ENCODE data around the gene ZBTB38. TPM values are rescaled to one million over a fixed set of nuclear protein-coding genes. Genes with fewer than 3 reads are reported as not detected.

ZBTB38 gene
- total RNA-seq, 1 experiment from 2014 or later: 12.3 TPM

DNA sequence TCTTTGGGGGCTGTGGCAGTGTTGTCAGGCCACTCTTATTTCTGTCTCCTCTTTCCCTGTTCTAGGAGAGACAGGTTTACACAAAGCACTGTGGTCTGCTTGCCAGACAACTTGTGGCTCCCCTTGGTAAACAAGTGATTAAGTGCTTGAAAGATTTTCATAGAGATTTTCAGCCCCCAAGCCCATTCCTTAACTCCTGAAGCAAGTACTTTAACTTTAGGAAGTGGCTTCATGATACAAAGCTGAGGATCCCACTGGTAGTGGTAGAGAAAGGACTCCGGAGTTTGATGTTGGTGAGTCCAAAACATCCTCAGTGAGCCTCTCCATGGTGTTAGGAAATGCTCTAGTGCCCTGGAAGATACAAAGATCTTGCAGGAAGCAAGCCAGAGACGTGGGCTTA lies 12.0 kb downstream of the ZBTB38 start:
- ChIA-PET POLR2A (no interaction called here), CTCF (interaction anchor here (1.9 kb wide), 1 partner anchor 69 kb away, joined by 4 read pairs; no protein-coding TSS in a partner anchor)
- ATAC-seq (no peak), DNase-seq (ENCODE audit: low spot score) (no peak)
- TF ChIP-seq NR3C1 (CRISPR knock-in tag; conservative IDR thresholded peaks at IDR 0.05; ENCODE audit: low read depth) (no peak), TEAD1 (CRISPR knock-in tag; IDR thresholded peaks at IDR 0.05) (no peak), SP1 (CRISPR knock-in tag; conservative IDR thresholded peaks at IDR 0.05) (no peak)
- peaks cover 2% of the 10 kb centered on the region; the same call in 1 of the 2 replicates for H3K36me3 Mint-ChIP-seq
- H3K27me3 Mint-ChIP-seq (ENCODE audit: low read depth): no peaks in the 10 kb centered on the region; the same call in 1 of the 2 replicates
- peaks cover 21% of the 10 kb centered on the region for H3K4me1 Mint-ChIP-seq
- no peak overlapping the region for H3K27ac Mint-ChIP-seq
- no peak overlapping the region for H3K4me3 Mint-ChIP-seq
- H3K9me3 Mint-ChIP-seq: peaks cover 16% of the 10 kb centered on the region

DNA sequence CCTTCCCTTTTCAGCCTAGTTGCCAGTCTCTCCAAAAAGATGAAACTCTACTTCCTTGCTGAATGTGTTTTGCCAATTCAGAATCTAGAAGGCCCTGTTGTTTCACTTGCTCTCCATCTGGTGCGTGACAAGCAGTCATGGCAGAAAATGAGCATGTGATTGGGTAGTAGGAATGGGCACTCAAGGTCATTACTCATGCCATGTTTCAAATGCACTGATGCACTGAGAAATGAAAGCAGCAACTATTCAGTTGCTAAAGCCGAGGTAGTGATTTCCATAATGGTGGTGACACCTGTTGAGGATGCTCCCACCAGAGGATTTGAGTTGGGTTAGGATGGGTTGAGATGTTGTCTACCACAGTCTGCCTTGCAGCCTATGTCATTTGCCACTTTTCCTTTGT lies 12.7 kb downstream of the ZBTB38 start:
- Mint-ChIP-seq H3K4me1 (peaks cover 20% of the 10 kb centered on the region), H3K27ac (no peak overlapping the region), H3K36me3 (peaks cover 2% of the 10 kb centered on the region; the same call in 1 of the 2 replicates), H3K4me3 (no peak overlapping the region), H3K27me3 (ENCODE audit: low read depth) (no peaks in the 10 kb centered on the region; the same call in 1 of the 2 replicates), H3K9me3 (peaks cover 16% of the 10 kb centered on the region)
- ChIA-PET CTCF (interaction anchor here (1.9 kb wide), 1 partner anchor 69 kb away, joined by 4 read pairs; no protein-coding TSS in a partner anchor), POLR2A (no interaction called here)
- TF ChIP-seq, protein P1, sequence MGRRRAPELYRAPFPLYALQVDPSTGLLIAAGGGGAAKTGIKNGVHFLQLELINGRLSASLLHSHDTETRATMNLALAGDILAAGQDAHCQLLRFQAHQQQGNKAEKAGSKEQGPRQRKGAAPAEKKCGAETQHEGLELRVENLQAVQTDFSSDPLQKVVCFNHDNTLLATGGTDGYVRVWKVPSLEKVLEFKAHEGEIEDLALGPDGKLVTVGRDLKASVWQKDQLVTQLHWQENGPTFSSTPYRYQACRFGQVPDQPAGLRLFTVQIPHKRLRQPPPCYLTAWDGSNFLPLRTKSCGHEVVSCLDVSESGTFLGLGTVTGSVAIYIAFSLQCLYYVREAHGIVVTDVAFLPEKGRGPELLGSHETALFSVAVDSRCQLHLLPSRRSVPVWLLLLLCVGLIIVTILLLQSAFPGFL (CRISPR knock-in tag; IDR thresholded peaks at IDR 0.05; ENCODE audit: borderline replicate concordance): no peak
- TF ChIP-seq NR3C1 (CRISPR knock-in tag; conservative IDR thresholded peaks at IDR 0.05; ENCODE audit: low read depth): no peak
- TF ChIP-seq, protein P2, sequence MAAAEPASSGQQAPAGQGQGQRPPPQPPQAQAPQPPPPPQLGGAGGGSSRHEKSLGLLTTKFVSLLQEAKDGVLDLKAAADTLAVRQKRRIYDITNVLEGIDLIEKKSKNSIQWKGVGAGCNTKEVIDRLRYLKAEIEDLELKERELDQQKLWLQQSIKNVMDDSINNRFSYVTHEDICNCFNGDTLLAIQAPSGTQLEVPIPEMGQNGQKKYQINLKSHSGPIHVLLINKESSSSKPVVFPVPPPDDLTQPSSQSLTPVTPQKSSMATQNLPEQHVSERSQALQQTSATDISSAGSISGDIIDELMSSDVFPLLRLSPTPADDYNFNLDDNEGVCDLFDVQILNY (CRISPR knock-in tag; IDR thresholded peaks at IDR 0.05): no peak
- TF ChIP-seq KAT7 (CRISPR knock-in tag; IDR thresholded peaks at IDR 0.05; ENCODE audit: borderline replicate concordance): no peak
- TF ChIP-seq SMAD3 (CRISPR knock-in tag; IDR thresholded peaks at IDR 0.05; ENCODE audit: borderline replicate concordance): no peak
- TF ChIP-seq, protein P3, sequence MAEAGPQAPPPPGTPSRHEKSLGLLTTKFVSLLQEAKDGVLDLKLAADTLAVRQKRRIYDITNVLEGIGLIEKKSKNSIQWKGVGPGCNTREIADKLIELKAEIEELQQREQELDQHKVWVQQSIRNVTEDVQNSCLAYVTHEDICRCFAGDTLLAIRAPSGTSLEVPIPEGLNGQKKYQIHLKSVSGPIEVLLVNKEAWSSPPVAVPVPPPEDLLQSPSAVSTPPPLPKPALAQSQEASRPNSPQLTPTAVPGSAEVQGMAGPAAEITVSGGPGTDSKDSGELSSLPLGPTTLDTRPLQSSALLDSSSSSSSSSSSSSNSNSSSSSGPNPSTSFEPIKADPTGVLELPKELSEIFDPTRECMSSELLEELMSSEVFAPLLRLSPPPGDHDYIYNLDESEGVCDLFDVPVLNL (CRISPR knock-in tag; IDR thresholded peaks at IDR 0.05; ENCODE audit: borderline replicate concordance, low read depth): no peak
- TF ChIP-seq, protein P4, sequence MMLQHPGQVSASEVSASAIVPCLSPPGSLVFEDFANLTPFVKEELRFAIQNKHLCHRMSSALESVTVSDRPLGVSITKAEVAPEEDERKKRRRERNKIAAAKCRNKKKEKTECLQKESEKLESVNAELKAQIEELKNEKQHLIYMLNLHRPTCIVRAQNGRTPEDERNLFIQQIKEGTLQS (CRISPR knock-in tag; conservative IDR thresholded peaks at IDR 0.05): no peak
- TF ChIP-seq MYBL2 (CRISPR knock-in tag; IDR thresholded peaks at IDR 0.05): no peak
- no peak for TF ChIP-seq HMGA2 (CRISPR knock-in tag; IDR thresholded peaks at IDR 0.05)
- TF ChIP-seq, protein P5, sequence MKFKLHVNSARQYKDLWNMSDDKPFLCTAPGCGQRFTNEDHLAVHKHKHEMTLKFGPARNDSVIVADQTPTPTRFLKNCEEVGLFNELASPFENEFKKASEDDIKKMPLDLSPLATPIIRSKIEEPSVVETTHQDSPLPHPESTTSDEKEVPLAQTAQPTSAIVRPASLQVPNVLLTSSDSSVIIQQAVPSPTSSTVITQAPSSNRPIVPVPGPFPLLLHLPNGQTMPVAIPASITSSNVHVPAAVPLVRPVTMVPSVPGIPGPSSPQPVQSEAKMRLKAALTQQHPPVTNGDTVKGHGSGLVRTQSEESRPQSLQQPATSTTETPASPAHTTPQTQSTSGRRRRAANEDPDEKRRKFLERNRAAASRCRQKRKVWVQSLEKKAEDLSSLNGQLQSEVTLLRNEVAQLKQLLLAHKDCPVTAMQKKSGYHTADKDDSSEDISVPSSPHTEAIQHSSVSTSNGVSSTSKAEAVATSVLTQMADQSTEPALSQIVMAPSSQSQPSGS (CRISPR knock-in tag; IDR thresholded peaks at IDR 0.05; ENCODE audit: borderline replicate concordance, low read depth): no peak
- TF ChIP-seq TCF7 (CRISPR knock-in tag; IDR thresholded peaks at IDR 0.05; ENCODE audit: low read depth): no peak
- TF ChIP-seq, protein P6, sequence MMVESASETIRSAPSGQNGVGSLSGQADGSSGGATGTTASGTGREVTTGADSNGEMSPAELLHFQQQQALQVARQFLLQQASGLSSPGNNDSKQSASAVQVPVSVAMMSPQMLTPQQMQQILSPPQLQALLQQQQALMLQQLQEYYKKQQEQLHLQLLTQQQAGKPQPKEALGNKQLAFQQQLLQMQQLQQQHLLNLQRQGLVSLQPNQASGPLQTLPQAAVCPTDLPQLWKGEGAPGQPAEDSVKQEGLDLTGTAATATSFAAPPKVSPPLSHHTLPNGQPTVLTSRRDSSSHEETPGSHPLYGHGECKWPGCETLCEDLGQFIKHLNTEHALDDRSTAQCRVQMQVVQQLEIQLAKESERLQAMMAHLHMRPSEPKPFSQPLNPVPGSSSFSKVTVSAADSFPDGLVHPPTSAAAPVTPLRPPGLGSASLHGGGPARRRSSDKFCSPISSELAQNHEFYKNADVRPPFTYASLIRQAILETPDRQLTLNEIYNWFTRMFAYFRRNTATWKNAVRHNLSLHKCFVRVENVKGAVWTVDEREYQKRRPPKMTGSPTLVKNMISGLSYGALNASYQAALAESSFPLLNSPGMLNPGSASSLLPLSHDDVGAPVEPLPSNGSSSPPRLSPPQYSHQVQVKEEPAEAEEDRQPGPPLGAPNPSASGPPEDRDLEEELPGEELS (CRISPR knock-in tag; IDR thresholded peaks at IDR 0.05): no peak
- TF ChIP-seq NFE2L1 (CRISPR knock-in tag; IDR thresholded peaks at IDR 0.05): no peak
- TF ChIP-seq, protein P7, sequence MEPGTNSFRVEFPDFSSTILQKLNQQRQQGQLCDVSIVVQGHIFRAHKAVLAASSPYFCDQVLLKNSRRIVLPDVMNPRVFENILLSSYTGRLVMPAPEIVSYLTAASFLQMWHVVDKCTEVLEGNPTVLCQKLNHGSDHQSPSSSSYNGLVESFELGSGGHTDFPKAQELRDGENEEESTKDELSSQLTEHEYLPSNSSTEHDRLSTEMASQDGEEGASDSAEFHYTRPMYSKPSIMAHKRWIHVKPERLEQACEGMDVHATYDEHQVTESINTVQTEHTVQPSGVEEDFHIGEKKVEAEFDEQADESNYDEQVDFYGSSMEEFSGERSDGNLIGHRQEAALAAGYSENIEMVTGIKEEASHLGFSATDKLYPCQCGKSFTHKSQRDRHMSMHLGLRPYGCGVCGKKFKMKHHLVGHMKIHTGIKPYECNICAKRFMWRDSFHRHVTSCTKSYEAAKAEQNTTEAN (CRISPR knock-in tag; IDR thresholded peaks at IDR 0.05): no peak
- no peak for TF ChIP-seq GABPB1 (CRISPR knock-in tag; IDR thresholded peaks at IDR 0.05)
- TF ChIP-seq, protein P8, sequence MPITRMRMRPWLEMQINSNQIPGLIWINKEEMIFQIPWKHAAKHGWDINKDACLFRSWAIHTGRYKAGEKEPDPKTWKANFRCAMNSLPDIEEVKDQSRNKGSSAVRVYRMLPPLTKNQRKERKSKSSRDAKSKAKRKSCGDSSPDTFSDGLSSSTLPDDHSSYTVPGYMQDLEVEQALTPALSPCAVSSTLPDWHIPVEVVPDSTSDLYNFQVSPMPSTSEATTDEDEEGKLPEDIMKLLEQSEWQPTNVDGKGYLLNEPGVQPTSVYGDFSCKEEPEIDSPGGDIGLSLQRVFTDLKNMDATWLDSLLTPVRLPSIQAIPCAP (CRISPR knock-in tag; IDR thresholded peaks at IDR 0.05): no peak
- no peak for TF ChIP-seq JUN (CRISPR knock-in tag; IDR thresholded peaks at IDR 0.05)
- no peak for TF ChIP-seq GRHL2 (CRISPR knock-in tag; IDR thresholded peaks at IDR 0.05; ENCODE audit: insufficient replicate concordance, severe bottlenecking)
- TF ChIP-seq NFATC4 (CRISPR knock-in tag; IDR thresholded peaks at IDR 0.05): no peak
- no peak for TF ChIP-seq TP53 (CRISPR knock-in tag; IDR thresholded peaks at IDR 0.05)
- DNase-seq (ENCODE audit: low spot score) (no peak), ATAC-seq (no peak)
